ENCODE data around the gene RERG. TPM values are rescaled to one million over a fixed set of nuclear protein-coding genes. Genes with fewer than 3 reads are reported as not detected.
A peak's percentile ranks its signal among the peaks of the same experiment; 100 is the strongest.
"Not testable (repeated sequence)": the region's sequence is repeated elsewhere in the genome, so short reads cannot be mapped to it uniquely, and the experiment has no call there.

RERG gene
- total RNA-seq, 2 experiments from 2014 or later = not detected

DNA sequence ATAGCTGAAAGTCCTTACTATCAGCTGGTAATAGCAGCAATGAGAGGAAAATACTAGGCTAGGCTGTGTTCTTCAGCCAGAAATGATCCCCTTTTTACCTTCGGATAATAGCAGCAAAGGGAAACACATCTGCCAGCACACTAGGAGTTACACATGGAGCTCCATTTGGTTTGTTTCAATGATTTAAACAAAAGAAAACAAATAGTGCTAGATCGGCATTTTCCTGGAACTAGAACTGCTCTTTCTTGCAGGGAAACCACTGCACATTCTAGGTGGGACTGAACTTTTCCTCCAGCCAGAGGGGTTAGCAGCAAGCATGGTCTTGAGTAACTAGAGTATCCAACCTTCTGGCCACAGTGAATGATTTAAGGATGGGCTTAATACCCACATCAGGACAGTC lies 130.8 kb downstream of the RERG start:
- H3K4me1 Mint-ChIP-seq = no peaks in the 10 kb centered on the region
- no peaks in the 10 kb centered on the region for H3K9me3 Mint-ChIP-seq
- no peak overlapping the region for H3K4me3 Mint-ChIP-seq
- no peak for DNase-seq
- no peak overlapping the region for H3K27ac Mint-ChIP-seq
- H3K36me3 Mint-ChIP-seq = peaks cover 2% of the 10 kb centered on the region
- H3K27me3 Mint-ChIP-seq = no peaks in the 10 kb centered on the region

DNA sequence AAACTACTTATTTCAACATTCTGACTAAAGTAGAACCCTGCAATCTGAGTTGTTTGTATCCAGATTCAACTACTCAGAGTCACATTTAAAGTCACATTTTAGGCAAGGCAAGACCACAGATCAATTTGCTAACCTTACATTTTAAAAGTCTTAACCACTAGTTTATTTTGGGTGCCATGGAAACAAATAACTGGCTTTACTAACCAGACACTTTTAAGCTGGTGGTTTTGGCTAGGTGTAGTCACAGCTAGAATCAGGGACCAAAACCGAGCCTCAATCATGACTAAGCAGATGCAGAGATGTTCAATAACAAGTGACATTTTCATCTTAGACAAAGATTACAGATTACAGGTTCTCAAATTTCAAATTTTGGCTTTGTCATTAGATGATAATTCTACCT lies 133.1 kb downstream of the RERG start:
- Mint-ChIP-seq H3K4me1 (no peaks in the 10 kb centered on the region), H3K36me3 (no peaks in the 10 kb centered on the region), H3K27ac (no peak overlapping the region), H3K27me3 (no peaks in the 10 kb centered on the region), H3K9me3 (no peaks in the 10 kb centered on the region), H3K4me3 (no peak overlapping the region)
- no peak for DNase-seq

DNA sequence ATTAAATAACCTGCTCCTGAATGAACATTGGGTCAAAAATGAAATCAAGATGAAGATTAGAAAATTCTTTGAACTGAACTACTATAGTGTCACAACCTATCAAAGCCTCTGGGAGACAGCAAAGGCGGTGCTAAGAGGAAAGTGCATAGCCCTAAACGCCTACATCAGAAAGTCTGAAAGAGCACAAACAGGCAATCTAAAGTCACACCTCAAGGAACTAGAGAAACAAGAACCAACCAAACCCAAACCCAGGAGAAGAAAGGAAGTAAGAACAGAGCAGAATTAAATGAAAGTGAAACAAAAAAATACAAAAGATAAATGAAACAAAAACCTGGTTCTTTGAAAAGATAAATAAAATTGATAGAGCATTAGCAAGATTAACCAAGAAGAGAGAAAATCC lies 143.5 kb downstream of the RERG start:
- Mint-ChIP-seq H3K27ac (peak overlapping the region; percentile 32), H3K4me1 (peaks cover 13% of the 10 kb centered on the region), H3K4me3 (peak overlapping the region; percentile 33)
- DNase-seq, H3K27me3 Mint-ChIP-seq, H3K9me3 Mint-ChIP-seq, H3K36me3 Mint-ChIP-seq: not testable (repeated sequence)

DNA sequence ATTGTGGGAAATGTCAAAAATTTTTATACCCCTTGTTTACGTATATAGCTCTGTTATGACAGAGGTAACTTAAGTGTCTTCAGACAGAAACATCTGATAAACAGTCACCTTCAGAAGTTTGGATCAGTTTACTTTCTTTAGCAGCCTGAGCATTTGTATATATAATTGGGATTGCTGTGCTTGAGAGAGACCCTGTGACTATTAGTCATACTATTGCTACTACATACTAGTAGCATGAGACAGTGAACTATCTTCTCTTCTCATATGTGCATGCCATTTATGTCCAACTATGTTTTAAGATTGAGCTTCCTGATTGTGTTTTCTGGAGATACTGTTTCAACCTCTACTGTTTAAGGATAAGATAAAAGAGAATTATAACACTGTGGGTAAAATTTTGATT lies 146.9 kb downstream of the RERG start:
- no peak for DNase-seq
- Mint-ChIP-seq H3K4me1 (peaks cover 13% of the 10 kb centered on the region), H3K9me3 (peaks cover 4% of the 10 kb centered on the region), H3K36me3 (peaks cover 2% of the 10 kb centered on the region), H3K4me3 (no peak overlapping the region), H3K27ac (no peak overlapping the region), H3K27me3 (peaks cover under 1% of the 10 kb centered on the region)

DNA sequence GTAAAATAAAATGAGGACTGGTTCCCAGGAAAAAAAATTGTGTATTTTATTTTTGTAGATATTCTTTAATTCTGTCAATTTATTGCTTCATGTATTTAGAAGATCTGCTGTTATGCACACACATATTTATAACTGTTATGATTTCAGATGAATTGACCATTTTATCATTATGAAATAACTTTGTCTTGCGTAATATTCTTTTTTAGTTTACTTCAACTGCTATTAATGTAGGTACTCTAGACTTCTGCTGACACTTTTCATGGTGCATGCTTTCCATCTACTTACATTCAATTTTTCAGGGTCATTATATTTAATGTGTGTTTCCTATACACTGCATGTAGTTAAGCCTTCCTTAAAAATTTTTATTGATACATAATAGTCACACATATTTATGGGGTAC lies 162.1 kb downstream of the RERG start:
- Mint-ChIP-seq H3K36me3 (no peaks in the 10 kb centered on the region), H3K4me3 (no peak overlapping the region), H3K27ac (no peak overlapping the region), H3K4me1 (no peaks in the 10 kb centered on the region), H3K27me3 (peaks cover 24% of the 10 kb centered on the region), H3K9me3 (no peaks in the 10 kb centered on the region)
- no peak for DNase-seq

Other genes starting within 250 kb of the RERG start
- gene PDE6H, start 248.4 kb downstream of the RERG start, total RNA-seq = not detected
- gene PTPRO, start 101.1 kb upstream of the RERG start, total RNA-seq = 1 to 10 TPM; 1.1 to 1.4 TPM